Adrenal gland (tissue), 5 donors: ENCODE results near the gene RSL24D1.

Experiments used
- POLR2A ChIP-seq, 2 donors: fragments of 450-650 bp; IDR thresholded peaks; one replicate each; pipeline ENCODE4 v1.6.1; 2017; ENCODE audit warnings: antibody characterized with exemption in 2 of 2, mild to moderate bottlenecking in 2 of 2, moderate library complexity in 1 of 2
- TF ChIP-seq, protein P1 (sequence below), 6 experiments: fragments of 450-650 bp in 4 of 6; fragments of 200-600 bp in 2 of 6; sonication (generic) in 1 of 6; IDR thresholded peaks; 1 replicate in 5 of 6; 2 replicates in 1 of 6; pipeline versions ENCODE4 v1.5.1 to v1.8.0; 2016 to 2021; ENCODE audit warnings: antibody characterized with exemption in 6 of 6, mild to moderate bottlenecking in 2 of 6, moderate library complexity in 1 of 6
- donor health status: DM: no; HTN: no; CAD: no.

DNA sequence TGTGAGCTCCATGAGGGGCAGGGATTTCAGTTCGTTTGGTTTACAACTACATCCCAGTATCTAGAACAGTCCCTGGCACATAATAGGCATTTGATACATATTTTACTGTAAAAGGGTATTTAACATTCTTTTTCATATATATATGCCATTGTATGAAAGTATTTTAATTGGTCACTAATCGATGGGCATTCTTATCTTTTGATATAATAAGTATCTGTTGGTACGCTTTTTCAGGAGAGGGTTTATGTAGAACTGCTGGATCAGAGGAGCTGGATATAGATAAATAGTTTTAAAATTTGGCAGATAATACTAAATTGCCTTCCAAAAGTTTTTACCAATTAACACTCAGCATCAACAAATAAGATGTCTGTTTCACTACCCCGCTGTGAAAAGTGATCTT, 978 bp upstream of the RSL24D1 start:
- TF ChIP-seq, protein P1, sequence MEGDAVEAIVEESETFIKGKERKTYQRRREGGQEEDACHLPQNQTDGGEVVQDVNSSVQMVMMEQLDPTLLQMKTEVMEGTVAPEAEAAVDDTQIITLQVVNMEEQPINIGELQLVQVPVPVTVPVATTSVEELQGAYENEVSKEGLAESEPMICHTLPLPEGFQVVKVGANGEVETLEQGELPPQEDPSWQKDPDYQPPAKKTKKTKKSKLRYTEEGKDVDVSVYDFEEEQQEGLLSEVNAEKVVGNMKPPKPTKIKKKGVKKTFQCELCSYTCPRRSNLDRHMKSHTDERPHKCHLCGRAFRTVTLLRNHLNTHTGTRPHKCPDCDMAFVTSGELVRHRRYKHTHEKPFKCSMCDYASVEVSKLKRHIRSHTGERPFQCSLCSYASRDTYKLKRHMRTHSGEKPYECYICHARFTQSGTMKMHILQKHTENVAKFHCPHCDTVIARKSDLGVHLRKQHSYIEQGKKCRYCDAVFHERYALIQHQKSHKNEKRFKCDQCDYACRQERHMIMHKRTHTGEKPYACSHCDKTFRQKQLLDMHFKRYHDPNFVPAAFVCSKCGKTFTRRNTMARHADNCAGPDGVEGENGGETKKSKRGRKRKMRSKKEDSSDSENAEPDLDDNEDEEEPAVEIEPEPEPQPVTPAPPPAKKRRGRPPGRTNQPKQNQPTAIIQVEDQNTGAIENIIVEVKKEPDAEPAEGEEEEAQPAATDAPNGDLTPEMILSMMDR (IDR thresholded peaks at IDR 0.05): no peak
- no peak for TF ChIP-seq POLR2A (IDR thresholded peaks at IDR 0.05)
